GM19468 (cell line): Measurements from ENCODE around the gene HEXD.
"Not testable (repeated sequence)": the region's sequence is repeated elsewhere in the genome, so short reads cannot be mapped to it uniquely, and the experiment has no call there.

Experiments used
- ATAC-seq: cut with Tn5 transposase; IDR thresholded peaks from one replicate; pipeline ENCODE4 v1.9.1; 2021; ENCODE audit warnings: mild to moderate bottlenecking, moderate library complexity, moderate number of reproducible peaks; ENCODE audit not compliant: unreplicated experiment; ENCODE audit errors: extremely low read depth

Gene HEXD

DNA sequence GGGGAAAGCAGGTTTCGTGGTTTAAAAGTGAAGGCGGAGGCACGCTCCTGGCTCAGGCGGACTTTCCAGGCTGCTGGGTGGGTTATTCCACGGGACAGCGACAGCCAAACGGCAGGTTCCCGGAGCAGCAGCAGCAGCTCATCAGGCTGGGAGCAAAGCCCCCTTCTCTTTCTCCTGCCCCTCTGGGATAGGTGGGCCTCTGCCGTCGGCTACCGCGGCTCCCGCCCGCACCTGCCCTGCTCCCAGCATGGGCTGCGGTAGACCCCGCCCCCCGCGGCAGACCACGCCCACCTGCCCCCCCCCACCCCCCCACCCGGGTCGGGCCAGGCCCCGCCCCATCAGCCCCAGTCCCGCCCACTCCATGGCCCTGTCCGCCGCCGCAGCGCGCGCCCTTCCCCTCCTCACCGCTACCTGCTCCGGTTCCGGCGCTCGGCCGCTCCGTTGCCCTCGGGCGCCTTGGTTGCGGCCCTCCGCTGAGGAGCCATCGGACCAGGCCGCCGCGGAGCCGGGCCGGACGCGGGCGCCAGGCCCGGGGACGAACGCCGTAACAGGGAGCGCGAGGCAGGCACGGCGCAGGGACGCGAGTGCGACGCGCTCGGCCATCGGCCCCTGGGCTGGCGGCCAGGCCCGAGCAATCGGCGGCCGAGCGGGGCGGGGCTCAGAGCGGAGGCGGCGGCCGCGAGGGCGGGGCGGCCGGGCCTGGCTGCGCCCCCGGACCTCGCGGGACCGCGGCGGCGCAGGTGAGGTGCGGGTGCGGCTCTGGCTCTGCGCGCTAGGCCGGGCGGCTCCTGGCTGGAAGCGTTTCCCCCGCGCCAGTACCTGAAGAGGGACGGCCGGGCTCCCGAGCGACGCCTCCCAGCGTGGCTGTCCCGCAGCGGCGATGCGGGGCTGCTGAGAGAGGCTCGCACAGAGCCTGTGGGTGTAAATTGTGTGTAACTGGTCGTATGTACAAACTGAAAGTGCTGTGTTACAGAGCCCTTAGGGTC, at the start of gene HEXD, which contains the start of gene OGFOD3:
HEXD (plus strand) TSS at position 347 of the 986 bp plus-strand sequence. CDS start 1,453 bp downstream, outside the sequence.
OGFOD3 (minus strand) TSS at position 586 of the 986 bp plus-strand sequence; CDS start at position 485, 101 bp downstream.
- peak; percentile 92 for ATAC-seq

DNA sequence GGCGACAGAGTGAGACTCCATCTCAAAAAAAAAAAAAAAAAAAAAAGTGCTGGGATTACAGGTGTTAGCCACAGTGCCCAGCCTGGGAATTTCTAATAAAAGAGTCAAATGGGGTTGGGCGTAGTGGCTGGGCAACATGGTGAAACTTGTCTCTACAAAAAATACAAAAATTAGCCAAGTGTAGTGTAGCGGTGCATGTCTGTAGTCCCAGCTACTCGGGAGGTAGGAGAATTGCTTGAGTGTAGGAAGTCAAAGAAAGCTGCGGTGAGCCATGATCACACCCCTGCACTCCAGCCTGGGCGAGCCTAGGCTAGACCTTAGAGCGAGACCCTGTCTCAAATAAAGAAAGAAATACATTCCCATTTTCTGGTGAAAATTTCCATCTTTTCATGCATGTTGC, 48.9 kb upstream of the HEXD start:
- no peak for ATAC-seq

DNA sequence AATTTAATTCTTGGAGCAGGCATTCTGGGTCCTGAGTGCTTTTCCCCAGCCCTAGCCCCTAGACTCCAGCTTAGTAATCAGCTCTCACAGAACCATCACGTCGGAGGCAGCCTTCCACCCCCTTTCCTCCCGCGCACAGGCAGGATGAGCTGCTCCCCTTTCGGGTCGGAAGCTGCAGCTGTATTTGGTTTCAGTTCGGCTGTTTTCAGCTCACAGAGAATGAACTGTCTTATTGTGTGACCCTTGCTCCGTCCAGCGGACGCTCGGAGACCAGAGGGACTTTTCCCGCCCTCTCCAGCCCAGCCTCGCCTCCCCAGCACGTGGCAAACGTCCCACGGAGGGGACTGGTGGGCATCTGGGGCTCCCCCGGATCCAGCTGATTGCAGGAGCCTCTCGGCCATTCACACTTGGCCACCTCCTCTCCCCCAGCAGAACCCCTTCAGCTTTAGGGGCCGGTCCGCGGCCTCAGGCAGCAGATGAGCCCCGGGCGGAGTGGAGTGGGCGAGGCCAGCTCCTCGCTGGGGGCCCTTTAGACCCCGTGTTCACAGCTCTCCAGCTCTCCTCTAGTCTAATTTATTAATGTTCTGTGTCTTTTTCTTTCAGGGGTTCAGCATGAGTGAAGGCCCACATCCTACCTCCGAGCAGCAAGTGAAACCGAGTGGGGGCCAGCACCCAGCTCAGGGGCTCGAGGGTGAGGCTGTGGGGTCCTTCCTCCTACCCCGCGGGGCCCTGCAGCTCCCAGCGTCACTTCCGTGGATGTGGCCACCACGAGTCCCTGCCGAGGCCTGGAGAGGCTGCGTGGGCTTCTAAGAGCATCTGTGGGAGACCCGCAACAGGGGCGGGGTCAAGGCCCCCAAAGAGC, 47.4 kb upstream of the HEXD start:
- ATAC-seq: no peak

DNA sequence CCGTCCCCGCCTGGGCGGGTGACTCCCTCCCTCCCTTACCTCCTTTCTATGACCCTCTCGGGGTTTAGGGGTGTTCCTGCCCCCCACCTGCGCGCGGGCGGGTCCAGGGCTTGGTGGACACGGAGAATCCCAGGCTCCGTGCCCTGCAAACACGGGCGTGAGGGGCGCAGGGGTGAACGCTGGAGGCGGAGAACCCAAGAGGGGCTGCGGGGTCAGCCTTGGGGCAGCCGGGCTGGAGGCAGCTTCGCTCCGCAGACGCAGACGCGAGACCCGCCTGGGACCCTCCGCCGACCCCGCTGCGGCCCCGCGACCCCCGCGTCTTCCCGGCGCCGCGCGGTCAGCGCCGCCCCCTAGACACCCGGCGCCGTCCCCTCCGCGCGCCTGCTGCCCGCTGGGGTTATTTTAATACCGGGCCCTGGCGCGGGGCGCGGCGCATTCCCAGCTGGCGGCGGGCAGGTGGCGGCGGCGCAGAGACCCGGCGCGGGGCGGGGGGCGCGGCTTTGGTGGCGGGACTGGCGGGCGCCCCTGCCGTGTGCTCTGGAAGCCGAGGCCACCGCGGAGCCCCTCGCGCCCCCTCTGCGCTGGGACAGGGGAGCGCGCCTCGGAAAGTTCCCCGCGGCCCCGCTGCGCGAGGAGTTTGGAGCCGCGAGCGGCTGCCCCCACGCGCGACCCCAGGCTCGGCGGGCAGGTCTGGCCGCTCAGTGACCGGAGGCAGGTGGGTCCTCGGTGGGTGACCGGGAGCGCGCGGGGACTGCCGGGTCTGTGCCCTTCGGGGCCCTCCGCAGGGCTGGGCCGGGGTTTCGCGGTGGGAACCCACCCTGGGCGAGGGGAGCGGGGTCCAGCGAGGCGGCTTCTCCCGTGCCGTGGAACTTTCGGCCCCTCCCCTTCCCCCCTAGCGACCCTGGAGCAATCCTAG, 46.6 kb upstream of the HEXD start, which contains the start of gene UTS2R:
UTS2R (plus strand) TSS at position 433 of the 916 bp plus-strand sequence. CDS start 2,560 bp downstream, outside the sequence.
- ATAC-seq: no peak

DNA sequence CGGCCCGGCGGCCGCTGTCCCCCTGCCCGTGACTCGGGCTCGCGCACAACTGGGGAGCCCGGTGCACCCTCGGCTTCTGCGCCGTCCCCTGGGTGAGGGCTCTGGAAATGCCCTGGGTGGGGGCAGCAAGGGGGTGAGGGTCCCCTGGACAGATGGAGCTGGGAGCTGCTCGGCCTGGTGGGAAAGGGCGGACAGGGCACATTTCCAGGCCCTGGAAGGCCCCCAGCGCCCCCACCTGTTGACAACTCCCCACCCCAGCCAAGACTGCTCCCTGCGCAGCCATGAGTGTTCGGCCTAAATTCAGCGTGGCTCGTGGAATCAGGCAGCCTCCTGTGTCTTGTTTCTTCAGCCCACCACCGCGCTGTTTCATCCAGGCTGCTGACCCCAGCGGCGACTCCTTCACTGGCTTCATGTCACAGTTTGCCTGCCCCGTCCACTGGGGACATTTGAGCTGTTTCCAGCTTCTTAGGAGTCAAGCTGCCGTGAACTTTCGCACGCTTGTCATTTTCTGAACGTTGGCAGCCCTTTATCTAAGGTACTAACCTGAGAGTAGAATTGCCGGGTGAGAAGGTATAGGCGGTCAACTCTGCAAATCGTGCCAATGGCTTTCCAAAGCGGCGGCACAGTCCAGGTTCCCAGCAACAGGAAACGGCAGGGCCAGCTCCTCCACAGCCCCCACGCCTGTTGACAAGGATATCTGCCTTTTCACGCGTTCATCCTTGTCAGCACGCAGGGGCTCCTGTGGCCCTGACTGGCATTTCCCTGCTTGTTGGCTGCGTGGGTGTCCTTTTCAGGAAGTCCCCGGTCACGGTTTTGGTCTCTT, 45.7 kb upstream of the HEXD start:
- no peak for ATAC-seq

DNA sequence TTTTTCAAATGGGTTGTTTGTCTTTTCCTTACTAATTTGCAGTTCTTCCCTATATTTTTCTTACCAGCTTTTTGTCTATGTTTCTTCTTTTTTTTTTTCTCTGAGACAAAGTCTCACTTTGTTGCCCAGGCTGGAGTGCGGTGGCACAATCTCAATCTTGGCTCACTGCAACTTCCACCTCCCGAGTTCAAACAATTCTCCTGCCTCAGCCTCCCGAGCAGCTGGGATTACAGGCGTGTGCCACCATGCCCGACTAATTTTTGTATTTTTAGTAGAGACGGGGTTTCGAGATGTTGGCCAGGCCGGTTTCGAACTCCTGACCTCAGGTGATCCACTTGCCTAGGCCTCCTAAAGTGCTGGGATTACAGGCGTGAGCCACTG, 45.1 kb upstream of the HEXD start:
- not testable (repeated sequence) for ATAC-seq

DNA sequence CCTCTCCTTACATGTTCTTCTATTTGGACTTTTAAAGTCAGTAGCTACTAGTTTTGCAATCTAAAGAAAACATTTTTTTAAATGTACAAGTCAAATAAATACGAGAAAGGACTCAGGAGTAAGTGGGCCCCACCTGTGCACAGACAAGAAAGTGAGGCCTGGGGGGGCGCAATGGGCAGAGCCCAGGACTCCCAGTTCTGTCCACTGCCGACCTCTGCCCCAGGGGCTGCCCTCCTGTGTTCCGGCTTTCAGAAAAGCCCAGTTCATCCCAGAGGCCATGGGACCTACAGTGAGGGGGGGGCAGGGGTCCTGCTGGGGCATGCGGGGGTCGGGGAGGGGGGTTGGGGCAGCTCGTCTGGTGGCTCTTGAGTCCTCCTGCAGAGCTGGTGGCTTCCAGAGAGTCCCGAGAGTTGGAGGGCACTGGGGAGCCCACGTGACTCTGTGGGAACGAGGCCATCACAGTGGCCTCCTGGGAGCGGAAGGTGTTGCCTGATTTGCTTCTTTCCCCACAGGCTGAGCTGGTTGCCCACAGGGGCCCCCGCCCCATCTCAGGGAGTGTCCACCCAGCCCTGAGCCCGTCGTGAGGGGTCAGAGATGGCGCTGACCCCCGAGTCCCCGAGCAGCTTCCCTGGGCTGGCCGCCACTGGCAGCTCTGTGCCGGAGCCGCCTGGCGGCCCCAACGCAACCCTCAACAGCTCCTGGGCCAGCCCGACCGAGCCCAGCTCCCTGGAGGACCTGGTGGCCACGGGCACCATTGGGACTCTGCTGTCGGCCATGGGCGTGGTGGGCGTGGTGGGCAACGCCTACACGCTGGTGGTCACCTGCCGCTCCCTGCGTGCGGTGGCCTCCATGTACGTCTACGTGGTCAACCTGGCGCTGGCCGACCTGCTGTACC, 44.2 kb upstream of the HEXD start:
- no peak for ATAC-seq

DNA sequence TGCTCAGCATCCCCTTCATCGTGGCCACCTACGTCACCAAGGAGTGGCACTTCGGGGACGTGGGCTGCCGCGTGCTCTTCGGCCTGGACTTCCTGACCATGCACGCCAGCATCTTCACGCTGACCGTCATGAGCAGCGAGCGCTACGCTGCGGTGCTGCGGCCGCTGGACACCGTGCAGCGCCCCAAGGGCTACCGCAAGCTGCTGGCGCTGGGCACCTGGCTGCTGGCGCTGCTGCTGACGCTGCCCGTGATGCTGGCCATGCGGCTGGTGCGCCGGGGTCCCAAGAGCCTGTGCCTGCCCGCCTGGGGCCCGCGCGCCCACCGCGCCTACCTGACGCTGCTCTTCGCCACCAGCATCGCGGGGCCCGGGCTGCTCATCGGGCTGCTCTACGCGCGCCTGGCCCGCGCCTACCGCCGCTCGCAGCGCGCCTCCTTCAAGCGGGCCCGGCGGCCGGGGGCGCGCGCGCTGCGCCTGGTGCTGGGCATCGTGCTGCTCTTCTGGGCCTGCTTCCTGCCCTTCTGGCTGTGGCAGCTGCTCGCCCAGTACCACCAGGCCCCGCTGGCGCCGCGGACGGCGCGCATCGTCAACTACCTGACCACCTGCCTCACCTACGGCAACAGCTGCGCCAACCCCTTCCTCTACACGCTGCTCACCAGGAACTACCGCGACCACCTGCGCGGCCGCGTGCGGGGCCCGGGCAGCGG, 43.4 kb upstream of the HEXD start:
- no peak for ATAC-seq

DNA sequence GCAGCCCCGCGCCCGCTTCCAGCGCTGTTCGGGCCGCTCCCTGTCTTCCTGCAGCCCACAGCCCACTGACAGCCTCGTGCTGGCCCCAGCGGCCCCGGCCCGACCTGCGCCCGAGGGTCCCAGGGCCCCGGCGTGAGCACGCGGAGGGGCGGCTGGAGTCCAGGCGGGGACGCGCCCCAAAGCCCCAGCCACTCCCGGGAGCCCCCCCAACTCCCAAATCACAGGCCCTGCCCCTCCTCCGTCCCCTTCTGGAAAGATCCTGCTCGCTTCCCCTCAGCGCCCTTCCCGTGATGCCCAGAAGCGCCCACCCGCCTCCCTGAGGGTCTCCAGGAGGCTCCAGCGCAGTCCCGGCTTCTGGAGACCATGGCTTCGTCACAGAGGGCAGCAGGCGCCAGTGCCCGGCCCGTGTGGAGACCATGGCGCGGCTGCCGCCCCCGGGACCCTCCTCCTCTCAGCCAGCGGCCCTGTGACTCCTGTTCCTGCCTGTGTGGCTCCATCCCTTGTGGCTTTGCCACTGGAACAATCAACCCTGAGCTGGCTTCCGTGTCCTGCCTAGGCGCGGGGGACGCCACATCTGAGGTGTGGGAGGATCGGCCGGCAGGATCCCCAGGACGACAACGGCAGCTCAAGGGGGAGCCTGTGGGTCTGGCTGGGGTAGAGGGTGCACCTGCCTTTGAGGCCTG, 42.6 kb upstream of the HEXD start:
- no peak for ATAC-seq

DNA sequence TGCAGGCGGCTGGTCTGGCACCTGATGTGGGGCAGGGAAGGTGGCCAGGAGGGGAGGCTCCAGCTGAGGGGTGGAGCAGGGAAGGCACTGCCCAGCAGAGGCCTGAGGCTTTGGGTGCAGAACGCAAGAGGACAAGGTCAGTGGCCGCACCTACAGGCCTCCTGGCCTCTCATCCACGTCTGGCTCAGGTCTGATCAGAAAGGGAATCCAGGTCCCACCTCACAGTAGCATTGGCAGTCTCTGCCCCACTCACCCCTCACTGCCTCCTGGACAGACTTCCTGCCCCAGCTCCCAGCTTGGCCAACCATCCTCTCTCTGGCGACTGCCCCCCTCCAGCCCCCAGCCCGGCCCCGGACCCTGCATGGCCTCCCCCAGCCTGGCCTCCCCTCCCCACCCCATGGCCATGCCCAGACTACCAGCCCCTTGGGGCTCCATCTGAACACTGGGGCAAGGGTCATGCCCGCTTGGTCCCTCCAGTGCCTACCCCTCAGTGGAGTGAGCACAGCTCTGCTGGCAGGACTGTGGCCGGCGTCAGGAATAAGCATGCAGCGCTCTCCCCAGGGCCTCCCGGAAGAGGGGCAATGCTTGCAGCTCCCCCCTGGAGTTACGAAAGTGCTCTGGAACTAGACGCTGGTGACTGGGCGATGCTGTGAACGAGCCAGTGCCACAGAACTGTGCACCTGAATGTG, 42.0 kb upstream of the HEXD start:
- ATAC-seq: no peak

DNA sequence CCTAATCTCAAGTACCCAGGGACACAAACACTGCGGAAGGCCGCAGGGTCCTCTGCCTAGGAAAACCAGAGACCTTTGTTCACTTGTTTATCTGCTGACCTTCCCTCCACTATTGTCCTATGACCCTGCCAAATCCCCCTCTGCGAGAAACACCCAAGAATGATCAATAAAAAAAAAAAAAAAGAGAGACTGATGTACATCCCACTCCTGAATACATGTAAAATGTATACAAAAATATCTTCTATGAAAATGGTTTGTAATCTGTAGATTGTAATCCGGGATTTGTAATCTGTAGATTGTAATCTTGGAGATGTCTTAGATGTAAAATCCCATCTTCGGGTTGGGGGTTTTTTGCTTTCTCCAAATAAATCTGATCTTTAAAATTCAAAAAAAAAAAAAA, 40.9 kb upstream of the HEXD start:
- not testable (repeated sequence) for ATAC-seq

DNA sequence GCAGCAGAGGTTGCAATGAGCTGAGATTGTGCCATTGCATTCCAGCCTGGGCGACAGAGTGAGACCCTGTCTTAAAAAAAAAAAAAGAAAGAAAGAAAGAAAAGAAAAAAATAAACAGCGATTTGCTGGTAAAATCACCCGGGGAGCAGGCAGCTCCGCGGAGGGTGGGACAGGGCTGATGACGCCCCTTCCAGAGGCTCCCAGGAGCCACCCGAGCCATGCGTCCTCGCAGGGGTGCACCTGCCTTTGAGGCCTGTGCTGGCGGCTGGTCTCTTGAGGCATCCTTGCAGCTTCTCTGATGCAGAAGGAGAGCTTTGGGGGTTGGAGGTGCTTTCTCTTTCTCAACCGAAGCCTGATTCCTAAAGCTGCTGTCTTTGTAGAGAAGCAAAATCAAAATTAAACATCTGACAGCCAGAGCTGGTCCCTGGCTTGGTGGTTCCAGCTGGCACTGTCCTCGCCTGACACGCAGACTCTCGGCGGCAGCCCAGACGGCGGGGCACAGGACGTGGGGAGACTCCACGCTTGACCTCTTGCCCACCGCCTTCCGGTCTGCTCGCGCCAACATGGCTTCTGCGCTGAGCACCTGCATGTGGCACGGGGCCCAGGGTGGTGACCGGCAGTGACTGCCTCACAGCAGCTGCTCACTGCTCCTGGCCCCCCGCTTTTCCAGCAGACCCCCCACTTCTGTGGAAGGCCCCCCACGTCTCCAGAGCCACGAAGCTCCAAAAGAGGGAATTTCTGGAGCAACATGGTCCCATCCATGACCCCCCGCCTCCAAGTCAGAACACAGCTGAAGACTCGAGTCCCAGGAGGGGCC, 40.0 kb upstream of the HEXD start:
- ATAC-seq: no peak

DNA sequence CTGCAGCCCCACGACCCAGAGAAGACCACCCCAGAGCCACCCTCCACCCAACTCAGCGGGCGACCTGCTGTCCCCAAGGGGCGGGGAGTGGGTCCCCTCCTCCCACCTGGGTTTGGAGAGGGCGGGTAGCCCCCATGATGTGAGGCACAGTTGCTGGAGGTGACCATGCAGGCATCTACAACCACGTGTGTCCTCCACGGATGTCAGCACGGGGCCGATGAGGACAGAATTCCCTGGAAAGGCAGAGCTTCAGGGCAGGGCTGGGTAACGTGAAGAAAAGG, 39.5 kb upstream of the HEXD start:
- no peak for ATAC-seq

DNA sequence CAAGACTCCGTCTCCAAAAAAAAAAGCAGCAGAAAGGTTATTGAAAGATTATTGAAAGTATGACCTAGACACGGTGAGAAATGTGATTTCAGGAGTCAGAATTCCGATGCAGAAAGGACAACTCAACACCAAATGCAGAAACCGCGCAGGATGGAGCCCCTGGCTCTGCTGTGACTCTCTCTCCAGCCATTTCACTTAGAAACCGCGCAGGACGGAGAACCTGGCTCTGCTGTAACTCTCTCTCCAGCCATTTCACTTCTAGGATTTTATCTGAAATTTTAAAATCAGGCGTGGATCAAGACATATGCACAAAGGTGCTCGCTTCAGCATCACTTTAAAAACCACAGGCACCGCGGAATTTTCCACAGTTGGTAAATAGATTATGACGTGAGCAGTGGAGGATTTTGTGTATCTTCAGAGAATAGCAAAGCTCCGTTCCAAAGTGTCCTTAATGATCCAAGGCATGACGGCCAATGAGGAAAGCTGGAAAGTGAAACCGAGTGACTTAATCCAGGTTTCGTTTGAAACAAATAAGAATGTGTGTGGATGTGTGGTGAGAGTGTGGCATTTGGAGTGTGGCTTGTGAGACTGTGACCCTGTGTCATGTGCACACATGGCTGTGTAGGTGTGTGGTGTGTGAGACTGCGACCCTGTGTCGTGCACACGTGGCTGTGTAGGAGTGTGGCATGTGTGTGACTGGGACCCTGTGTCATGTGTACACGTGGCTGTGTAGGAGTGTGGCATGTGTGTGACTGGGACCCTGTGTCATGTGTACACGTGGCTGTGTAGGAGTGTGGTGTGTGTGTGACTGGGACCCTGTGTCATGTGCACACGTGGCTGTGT, 37.1 kb upstream of the HEXD start:
- no peak for ATAC-seq

DNA sequence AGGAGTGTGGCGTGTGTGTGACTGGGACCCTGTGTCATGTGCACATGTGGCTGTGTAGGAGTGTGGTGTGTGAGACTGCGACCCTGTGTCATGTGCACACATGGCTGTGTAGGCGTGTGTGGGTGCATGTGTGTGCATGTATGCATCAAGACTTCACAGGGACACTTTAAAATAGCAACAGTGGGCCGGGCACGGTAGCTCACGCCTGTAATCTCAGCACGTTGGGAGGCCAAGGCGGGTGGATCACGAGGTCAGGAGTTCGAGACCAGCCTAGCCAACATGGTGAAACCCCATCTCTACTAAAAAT, 36.5 kb upstream of the HEXD start:
- ATAC-seq: not testable (repeated sequence)
